ENCODE data around the gene PRG2.

DNA sequence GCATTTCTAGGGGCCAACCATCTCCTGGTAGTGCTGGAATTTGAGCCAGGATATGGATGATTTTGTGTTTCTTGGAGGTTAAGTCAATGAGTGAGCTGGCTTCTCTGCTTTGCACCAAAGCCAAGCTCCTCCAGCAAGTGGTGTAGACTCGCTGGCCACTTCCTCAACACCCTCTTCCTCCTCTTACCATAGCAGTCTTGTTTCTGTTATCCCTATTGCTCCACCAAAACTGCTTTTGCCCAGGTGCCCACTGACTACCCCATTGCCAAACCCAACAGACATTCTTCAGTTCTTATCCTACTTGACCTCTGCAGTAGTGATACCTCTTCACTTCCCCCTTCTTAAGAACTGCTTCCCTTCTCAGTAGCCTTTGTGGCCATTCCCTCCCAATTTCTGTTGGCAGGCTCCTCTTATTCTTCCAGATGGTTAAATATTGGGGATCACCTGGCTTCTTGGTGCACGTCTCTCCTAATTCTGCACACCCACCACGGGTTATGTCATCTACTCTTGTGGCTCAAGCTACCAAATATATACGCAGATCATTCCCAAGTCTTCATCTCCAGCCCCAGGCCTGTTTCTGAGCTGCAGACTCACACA is 7.0 kb upstream of the PRG2 start:
- TF ChIP-seq, protein P1, sequence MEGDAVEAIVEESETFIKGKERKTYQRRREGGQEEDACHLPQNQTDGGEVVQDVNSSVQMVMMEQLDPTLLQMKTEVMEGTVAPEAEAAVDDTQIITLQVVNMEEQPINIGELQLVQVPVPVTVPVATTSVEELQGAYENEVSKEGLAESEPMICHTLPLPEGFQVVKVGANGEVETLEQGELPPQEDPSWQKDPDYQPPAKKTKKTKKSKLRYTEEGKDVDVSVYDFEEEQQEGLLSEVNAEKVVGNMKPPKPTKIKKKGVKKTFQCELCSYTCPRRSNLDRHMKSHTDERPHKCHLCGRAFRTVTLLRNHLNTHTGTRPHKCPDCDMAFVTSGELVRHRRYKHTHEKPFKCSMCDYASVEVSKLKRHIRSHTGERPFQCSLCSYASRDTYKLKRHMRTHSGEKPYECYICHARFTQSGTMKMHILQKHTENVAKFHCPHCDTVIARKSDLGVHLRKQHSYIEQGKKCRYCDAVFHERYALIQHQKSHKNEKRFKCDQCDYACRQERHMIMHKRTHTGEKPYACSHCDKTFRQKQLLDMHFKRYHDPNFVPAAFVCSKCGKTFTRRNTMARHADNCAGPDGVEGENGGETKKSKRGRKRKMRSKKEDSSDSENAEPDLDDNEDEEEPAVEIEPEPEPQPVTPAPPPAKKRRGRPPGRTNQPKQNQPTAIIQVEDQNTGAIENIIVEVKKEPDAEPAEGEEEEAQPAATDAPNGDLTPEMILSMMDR (IDR thresholded peaks at IDR 0.05), result no peak
- TF ChIP-seq EZH2 (IDR thresholded peaks at IDR 0.05; ENCODE audit: borderline replicate concordance, insufficient read depth, low read depth, low read length, poor library complexity, severe bottlenecking), result no peak

All from B cell (primary cell).